OCI-LY7 (cell line): ENCODE measurements around the gene AUTS2. TPM values are rescaled to one million over a fixed set of nuclear protein-coding genes. Genes with fewer than 3 reads are reported as not detected.

ENCODE experiments used
- BruUV-seq: library from RNA; stranded (reverse); fragments of 400-500 nt; replicated peaks from 2 replicates; lab custom pipeline; 2021; lab: Mats Ljungman, UMichigan
- CTCF ChIA-PET: fragments of 300-600 bp; sonication (Branson Sonifier 250); formaldehyde crosslinking; loops from one replicate; lab custom pipeline; 2022; ENCODE audit warnings: antibody characterized with exemption; ENCODE audit not compliant: unreplicated experiment; lab: Charles Lee
- POLR2A ChIA-PET: fragments of 300-600 bp; sonication (Branson Sonifier 250); formaldehyde crosslinking; loops from one replicate; lab custom pipeline; 2022; ENCODE audit warnings: antibody characterized with exemption; lab: Charles Lee
- DNase-seq: peaks from one replicate; pipeline ENCODE4 v3.0.0-alpha.2; 2015; ENCODE audit warnings: low spot score
- H2AFZ ChIP-seq: fragments of 200-600 bp; sonication (generic), shearing (Covaris generic); 2 replicates; pipeline ENCODE4 v1.6.1; 2014; ENCODE audit warnings: mild to moderate bottlenecking, antibody characterized with exemption, low read length, moderate library complexity
- H3K27ac ChIP-seq: fragments of 200-600 bp; sonication (generic); 2 replicates; pipeline ENCODE4 v1.5.1; 2014; ENCODE audit warnings: mixed run types, low read depth, mild to moderate bottlenecking, moderate library complexity, low read length, inconsistent platforms; ENCODE audit not compliant: poor library complexity, severe bottlenecking
- H3K36me3 ChIP-seq: fragments of 200-600 bp; sonication (generic); 2 replicates; pipeline ENCODE4 v1.6.1; 2014; ENCODE audit warnings: mild to moderate bottlenecking, antibody characterized with exemption, low read length, moderate library complexity, mixed read lengths; ENCODE audit not compliant: insufficient read depth
- H3K4me1 ChIP-seq: fragments of 200-600 bp; sonication (generic); 2 replicates; pipeline ENCODE4 v1.5.1; 2014; ENCODE audit warnings: mild to moderate bottlenecking, low read length; ENCODE audit not compliant: insufficient read depth, poor library complexity, severe bottlenecking
- H3K4me2 ChIP-seq: fragments of 200-600 bp; sonication (generic); 2 replicates; pipeline ENCODE4 v1.6.1; 2014; ENCODE audit warnings: mild to moderate bottlenecking, low read length
- H3K4me3 ChIP-seq: fragments of 200-600 bp; sonication (generic); 2 replicates; pipeline ENCODE4 v1.5.1; 2014; ENCODE audit warnings: mild to moderate bottlenecking, low read depth, low read length; ENCODE audit not compliant: poor library complexity, severe bottlenecking
- H3K79me2 ChIP-seq: fragments of 200-600 bp; sonication (generic); 2 replicates; pipeline ENCODE4 v1.6.1; 2016; ENCODE audit warnings: low read depth, mild to moderate bottlenecking, low read length, moderate library complexity, mixed read lengths; ENCODE audit not compliant: insufficient read depth
- H3K9me2 ChIP-seq: fragments of 200-600 bp; sonication (generic); 2 replicates; pipeline ENCODE4 v1.6.1; 2016; ENCODE audit warnings: mild to moderate bottlenecking, low read length, mixed read lengths; ENCODE audit not compliant: insufficient read depth
- H3K9me3 ChIP-seq: fragments of 200-600 bp; sonication (generic); 2 replicates; pipeline ENCODE4 v1.6.1; 2014; ENCODE audit warnings: mild to moderate bottlenecking, mixed run types, low read length, mixed read lengths
- H4K20me1 ChIP-seq: fragments of 200-600 bp; sonication (generic); 2 replicates; pipeline ENCODE4 v1.6.1; 2014; ENCODE audit warnings: mild to moderate bottlenecking, antibody characterized with exemption, low read length, moderate library complexity, mixed read lengths; ENCODE audit not compliant: insufficient read depth
- EZH2phosphoT487 ChIP-seq: fragments of 200-600 bp; sonication (generic); IDR thresholded peaks from 2 replicates; pipeline ENCODE4 v1.6.1; 2018; ENCODE audit warnings: low read depth, borderline replicate concordance, mild to moderate bottlenecking, mixed run types, antibody characterized with exemption, low read length, moderate library complexity, mixed read lengths
- intact Hi-C: fragments of 100-400 bp; cut with micrococcal nuclease; formaldehyde crosslinking; loops from one replicate; pipeline ENCODE4 v1.10.0; 2022; ENCODE audit not compliant: unreplicated experiment
- total RNA-seq, 2 experiments: library from RNA; depleted of rRNA in 1 of 2; stranded (reverse); fragments of >200 nt in 1 of 2; shearing (Covaris generic) in 1 of 2; gene quantifications; 2 replicates each; pipeline ENCODE4 v1.2.3, GENCODE V29; 2014 to 2022
- TF ChIP-seq, protein P1 (sequence below): fragments of 200-600 bp; sonication (generic); conservative IDR thresholded peaks from 2 replicates; pipeline ENCODE4 v1.5.1; 2014; ENCODE audit warnings: mild to moderate bottlenecking, antibody characterized with exemption, low read length, moderate library complexity, mixed read lengths

Gene AUTS2
- total RNA-seq, 2 experiments from 2014 or later: 37.9 to 78.5 TPM

DNA sequence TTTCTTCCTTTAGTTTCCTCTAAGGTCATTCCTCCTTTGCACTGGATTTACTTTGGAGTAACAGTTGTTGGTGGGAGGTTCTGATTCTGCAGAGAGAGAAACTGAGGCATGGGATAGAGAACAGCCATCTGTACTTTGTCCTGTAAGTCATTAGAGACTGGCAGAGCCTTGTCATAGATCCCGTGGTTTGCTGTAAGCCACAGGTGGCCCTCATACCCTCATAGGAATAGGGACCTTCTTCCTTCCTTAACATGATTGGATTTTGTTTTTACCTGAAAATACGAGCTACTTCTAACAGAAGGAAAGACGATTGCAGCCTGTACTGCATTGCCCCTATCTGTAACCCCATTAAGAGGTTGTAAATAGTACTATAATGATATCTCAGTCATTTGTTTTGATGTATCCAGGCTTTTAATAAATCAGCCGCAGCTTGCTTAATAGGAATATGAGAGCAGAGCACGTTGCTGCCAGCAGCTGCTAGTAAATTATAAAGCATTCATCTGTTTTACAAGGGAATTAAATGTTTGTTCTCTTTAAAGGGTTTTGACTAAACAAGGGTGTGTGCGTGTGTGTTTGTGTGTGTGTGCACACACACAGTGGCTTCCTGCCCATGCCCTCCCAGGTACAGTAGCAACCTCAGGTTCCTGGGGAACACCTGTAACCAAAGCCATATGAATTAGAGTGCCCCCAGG is 249.8 kb downstream of the AUTS2 start:
- no peak for DNase-seq
- intact Hi-C loops: no loop called here
- Histone ChIP-seq H3K9me3 (no peaks in the 10 kb centered on the region), H3K4me3 (no peak overlapping the region), H3K79me2 (peaks cover 51% of the 10 kb centered on the region), H3K27ac (no peak overlapping the region), H3K4me2 (no peak overlapping the region), H3K36me3 (no peaks in the 10 kb centered on the region; the same call in 1 of the 2 replicates), H2AFZ (no peak overlapping the region), H4K20me1 (no peaks in the 10 kb centered on the region; the same call in 1 of the 2 replicates), H3K9me2 (no peaks in the 10 kb centered on the region), H3K4me1 (peaks cover 48% of the 10 kb centered on the region)
- POLR2A ChIA-PET: interaction anchor here (0.6 to 0.8 kb wide), 2 partner anchors 10 to 13 kb away, joined by 3 read pairs; no protein-coding TSS in a partner anchor
- TF ChIP-seq EZH2phosphoT487: no peak
- TF ChIP-seq, protein P1, sequence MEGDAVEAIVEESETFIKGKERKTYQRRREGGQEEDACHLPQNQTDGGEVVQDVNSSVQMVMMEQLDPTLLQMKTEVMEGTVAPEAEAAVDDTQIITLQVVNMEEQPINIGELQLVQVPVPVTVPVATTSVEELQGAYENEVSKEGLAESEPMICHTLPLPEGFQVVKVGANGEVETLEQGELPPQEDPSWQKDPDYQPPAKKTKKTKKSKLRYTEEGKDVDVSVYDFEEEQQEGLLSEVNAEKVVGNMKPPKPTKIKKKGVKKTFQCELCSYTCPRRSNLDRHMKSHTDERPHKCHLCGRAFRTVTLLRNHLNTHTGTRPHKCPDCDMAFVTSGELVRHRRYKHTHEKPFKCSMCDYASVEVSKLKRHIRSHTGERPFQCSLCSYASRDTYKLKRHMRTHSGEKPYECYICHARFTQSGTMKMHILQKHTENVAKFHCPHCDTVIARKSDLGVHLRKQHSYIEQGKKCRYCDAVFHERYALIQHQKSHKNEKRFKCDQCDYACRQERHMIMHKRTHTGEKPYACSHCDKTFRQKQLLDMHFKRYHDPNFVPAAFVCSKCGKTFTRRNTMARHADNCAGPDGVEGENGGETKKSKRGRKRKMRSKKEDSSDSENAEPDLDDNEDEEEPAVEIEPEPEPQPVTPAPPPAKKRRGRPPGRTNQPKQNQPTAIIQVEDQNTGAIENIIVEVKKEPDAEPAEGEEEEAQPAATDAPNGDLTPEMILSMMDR: no peak
- CTCF ChIA-PET: no interaction called here
- no TSS peak for BruUV-seq

DNA sequence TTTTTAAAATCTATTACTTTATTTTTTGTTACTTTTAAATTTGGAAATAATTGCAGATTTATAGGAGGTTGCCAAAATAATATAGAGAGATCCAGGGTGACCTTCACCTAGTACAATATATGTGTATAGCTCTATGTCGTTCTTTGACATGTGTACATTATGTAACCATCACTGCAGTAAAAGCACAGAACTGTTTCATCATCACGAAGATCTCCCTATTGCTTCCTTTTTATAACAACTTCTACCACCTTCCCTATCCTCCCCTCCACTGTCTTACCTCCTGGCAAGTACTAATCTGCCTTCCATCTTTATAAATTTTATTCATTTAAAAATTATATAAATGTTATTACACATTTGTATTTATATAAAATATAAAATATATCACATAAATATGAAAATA is 251.0 kb downstream of the AUTS2 start:
- DNase-seq: no peak
- Histone ChIP-seq H3K9me3 (no peaks in the 10 kb centered on the region), H3K9me2 (no peaks in the 10 kb centered on the region), H3K36me3 (no peaks in the 10 kb centered on the region; the same call in 1 of the 2 replicates), H3K4me3 (no peak overlapping the region), H3K27ac (no peak overlapping the region), H3K4me2 (no peak overlapping the region), H2AFZ (no peak overlapping the region), H3K4me1 (peaks cover 36% of the 10 kb centered on the region), H4K20me1 (no peaks in the 10 kb centered on the region; the same call in 1 of the 2 replicates), H3K79me2 (peaks cover 51% of the 10 kb centered on the region)
- BruUV-seq: no TSS peak
- TF ChIP-seq, protein P1: no peak
- TF ChIP-seq EZH2phosphoT487: no peak
- intact Hi-C loops: no loop called here
- ChIA-PET CTCF (no interaction called here), POLR2A (interaction anchor here (0.6 to 0.7 kb wide), 2 partner anchors 9 to 105 kb away, joined by 4 to 5 read pairs; no protein-coding TSS in a partner anchor)

DNA sequence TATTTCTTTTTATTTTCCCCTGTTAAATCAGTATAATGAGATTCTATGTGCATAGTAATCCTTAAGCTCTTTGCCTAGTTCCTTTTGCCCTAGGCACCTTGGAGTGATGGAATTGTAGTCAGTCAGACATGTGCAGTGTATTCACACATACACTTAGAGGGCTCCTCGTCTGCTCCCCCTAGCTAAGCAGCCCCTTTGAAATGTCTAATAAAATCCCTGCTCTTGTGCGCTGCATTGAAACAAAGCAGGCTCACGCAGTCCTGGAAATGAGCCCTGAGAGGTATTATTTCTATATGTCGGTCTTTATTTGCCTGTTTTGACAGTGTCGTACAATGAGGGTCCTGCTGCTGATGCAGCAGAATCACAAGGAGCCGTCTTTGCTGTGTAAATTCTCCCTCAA is 258.7 kb downstream of the AUTS2 start:
- no peak overlapping the region for H2AFZ ChIP-seq
- no peaks in the 10 kb centered on the region for H3K9me2 ChIP-seq
- intact Hi-C loops: no loop called here
- no peak overlapping the region for H3K27ac ChIP-seq
- ChIA-PET POLR2A (interaction anchor here (0.6 to 1.0 kb wide), 2 partner anchors 9 to 11 kb away, joined by 3 to 4 read pairs; no protein-coding TSS in a partner anchor), CTCF (no interaction called here)
- peaks cover 26% of the 10 kb centered on the region for H3K4me1 ChIP-seq
- no peaks in the 10 kb centered on the region for H3K36me3 ChIP-seq
- no peak overlapping the region for H3K4me3 ChIP-seq
- no peak for DNase-seq
- H3K9me3 ChIP-seq: no peaks in the 10 kb centered on the region
- H3K4me2 ChIP-seq: no peak overlapping the region
- BruUV-seq: no TSS peak
- H4K20me1 ChIP-seq: peaks cover 5% of the 10 kb centered on the region; the same call in 1 of the 2 replicates
- TF ChIP-seq, protein P1: no peak
- TF ChIP-seq EZH2phosphoT487: no peak
- H3K79me2 ChIP-seq: peaks cover 31% of the 10 kb centered on the region; the same call in 1 of the 2 replicates
